HG02763 (cell line): ENCODE results near the gene CDK16.
"Not testable (repeated sequence)": the region's sequence is repeated elsewhere in the genome, so short reads cannot be mapped to it uniquely, and the experiment has no call there.

ENCODE experiments used
- ATAC-seq: cut with Tn5 transposase; IDR thresholded peaks from one replicate; pipeline ENCODE4 v1.9.1; 2021; ENCODE audit warnings: mild to moderate bottlenecking, moderate library complexity; ENCODE audit not compliant: unreplicated experiment

The CDK16 gene

GRCh38 chrX:47247206-47247998 lies 28.9 kb downstream of the CDK16 start:
- no peak for ATAC-seq

- ATAC-seq = no peak
Observed at GRCh38 chrX:47247999-47248320, 29.5 kb downstream of the CDK16 start.

GRCh38 chrX:47248576-47248975 lies 30.1 kb downstream of the CDK16 start:
- ATAC-seq = no peak

- no peak for ATAC-seq
Observed at GRCh38 chrX:47250017-47250347, 31.5 kb downstream of the CDK16 start.

- ATAC-seq = not testable (repeated sequence)
Observed at GRCh38 chrX:47257620-47258019, 39.1 kb downstream of the CDK16 start.

GRCh38 chrX:47264483-47265173 lies 46.1 kb downstream of the CDK16 start:
- ATAC-seq = no peak

- no peak for ATAC-seq
Observed at GRCh38 chrX:47266643-47267042, 48.2 kb downstream of the CDK16 start.

GRCh38 chrX:47272013-47272408 lies 53.5 kb downstream of the CDK16 start:
- ATAC-seq = no peak

- ATAC-seq = no peak
Observed at GRCh38 chrX:47273011-47273730, 54.7 kb downstream of the CDK16 start.

GRCh38 chrX:47278691-47279090 lies 60.2 kb downstream of the CDK16 start:
- ATAC-seq = no peak
